HAP-1 (cell line): ENCODE measurements around the gene NUP210L.
"Not testable (repeated sequence)": the region's sequence is repeated elsewhere in the genome, so short reads cannot be mapped to it uniquely, and the experiment has no call there.

Experiments used
- DNase-seq, 2 experiments: peaks; one replicate each; pipeline ENCODE4 v3.0.0-alpha.2; 2016 to 2020; ENCODE audit warnings: low spot score in 2 of 2
- H3K27me3 ChIP-seq: fragments of 250-450 bp; sonication (Bioruptor Pico); 2 replicates; pipeline ENCODE4 v1.5.1; 2020; ENCODE audit warnings: low read depth, mild to moderate bottlenecking, moderate library complexity
- H3K36me3 ChIP-seq: fragments of 250-450 bp; sonication (Bioruptor Pico); replicated peaks from 2 replicates; pipeline ENCODE4 v1.5.1; 2020; ENCODE audit warnings: mild to moderate bottlenecking
- H3K4me1 ChIP-seq: fragments of 250-450 bp; sonication (Bioruptor Pico); 2 replicates; pipeline ENCODE4 v1.5.1; 2020; ENCODE audit warnings: mild to moderate bottlenecking
- H3K4me3 ChIP-seq: fragments of 250-450 bp; sonication (Bioruptor Pico); 2 replicates; pipeline ENCODE4 v1.5.1; 2020; ENCODE audit warnings: mild to moderate bottlenecking, moderate library complexity
- H3K9me3 ChIP-seq: fragments of 250-450 bp; sonication (Bioruptor Pico); 2 replicates; pipeline ENCODE4 v1.5.1; 2020; ENCODE audit warnings: mild to moderate bottlenecking, moderate library complexity
- in situ Hi-C: fragments of 300-500 bp; cut with MboI; formaldehyde crosslinking; loops from 3 replicates; pipeline ENCODE4 v1.14.3; 2020; ENCODE audit warnings: low sequenced_read_pairs, inconsistent platforms, mixed read lengths

NUP210L gene

DNA sequence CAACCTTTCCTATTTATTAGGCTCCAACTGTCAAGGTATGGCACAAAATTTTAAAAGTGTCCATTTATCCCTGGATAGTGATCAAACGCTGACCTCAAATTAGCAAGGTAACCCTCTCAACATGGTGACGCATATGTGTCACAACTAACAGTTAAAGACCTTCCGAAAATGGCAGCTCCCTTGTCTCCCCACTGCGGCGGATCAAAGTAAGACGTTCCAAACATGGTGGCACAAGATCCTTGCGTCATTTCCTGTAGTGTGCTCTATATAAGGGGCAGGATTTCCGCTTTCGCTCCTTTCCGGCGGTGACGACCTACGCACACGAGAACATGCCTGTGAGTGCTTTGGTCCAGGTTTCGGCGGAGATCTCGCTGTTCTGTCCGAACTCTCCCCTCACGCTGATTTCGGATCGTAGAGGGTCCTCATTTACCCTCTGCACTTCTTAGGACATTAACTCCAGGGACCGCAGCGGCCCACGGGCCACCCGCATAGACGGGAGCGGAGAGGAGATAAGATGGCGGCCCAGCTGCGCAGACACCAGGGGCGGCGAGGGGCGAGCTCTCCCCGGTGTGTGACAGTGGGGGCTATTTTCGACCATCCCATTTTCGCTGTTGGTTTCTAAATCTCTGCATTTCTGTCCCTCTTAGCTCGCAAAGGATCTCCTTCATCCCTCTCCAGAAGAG lies 164.3 kb downstream of the NUP210L start, which contains the start of gene RPS27:
TSS of gene RPS27 (plus strand) at position 295 of the 683 bp plus-strand sequence. CDS start at position 330, 35 bp downstream.
- H3K4me1 ChIP-seq, result peaks cover 23% of the 10 kb centered on the region
- in situ Hi-C loops, result loop anchor here (25.0 kb wide), 1 partner anchor 203 kb away; the partner anchor contains the start of gene SLC27A3
- peak; percentile 94 to 97 for DNase-seq
- H3K27me3 ChIP-seq, result no peaks in the 10 kb centered on the region
- H3K9me3 ChIP-seq, result no peaks in the 10 kb centered on the region
- peak within 1 kb of the TSS; percentile 95 for H3K4me3 ChIP-seq
- H3K36me3 ChIP-seq, result peaks cover 49% of the 10 kb centered on the region

GRCh38 chr1:153987621-153988020 lies 167.3 kb downstream of the NUP210L start:
- in situ Hi-C loops, result loop anchor here (5.0 to 25.0 kb wide), 3 partner anchors 200 to 483 kb away; partner anchors contain the start of genes NPR1 and SLC27A3
- no peak for DNase-seq
- H3K9me3 ChIP-seq, result no peaks in the 10 kb centered on the region
- no peaks in the 10 kb centered on the region for H3K27me3 ChIP-seq
- H3K4me3 ChIP-seq, result no peak overlapping the region
- H3K36me3 ChIP-seq, result peaks cover 24% of the 10 kb centered on the region
- H3K4me1 ChIP-seq, result peaks cover 28% of the 10 kb centered on the region

GRCh38 chr1:153985941-153986761 lies 168.7 kb downstream of the NUP210L start, which contains the start of gene RAB13:
RAB13 (minus strand) TSS chr1:153986339; CDS start chr1:153986236, 103 bp downstream.
- peaks cover 11% of the 10 kb centered on the region for H3K36me3 ChIP-seq
- peaks cover 20% of the 10 kb centered on the region for H3K4me1 ChIP-seq
- peak within 1 kb of the TSS; percentile 64 for H3K4me3 ChIP-seq
- H3K9me3 ChIP-seq, result no peaks in the 10 kb centered on the region
- peak; percentile 89 to 90 for DNase-seq
- in situ Hi-C loops, result loop anchor here (5.0 to 25.0 kb wide), 3 partner anchors 199 to 481 kb away; partner anchors contain the start of genes NPR1 and SLC27A3
- H3K27me3 ChIP-seq, result no peaks in the 10 kb centered on the region

GRCh38 chr1:153985341-153985912 lies 169.4 kb downstream of the NUP210L start:
- Histone ChIP-seq H3K36me3 (peaks cover 8% of the 10 kb centered on the region), H3K27me3 (no peaks in the 10 kb centered on the region), H3K9me3 (no peaks in the 10 kb centered on the region), H3K4me1 (peaks cover 20% of the 10 kb centered on the region), H3K4me3 (peak overlapping the region; percentile 64)
- no peak for DNase-seq
- in situ Hi-C loops, result loop anchor here (5.0 to 25.0 kb wide), 3 partner anchors 198 to 481 kb away; partner anchors contain the start of genes NPR1 and SLC27A3

GRCh38 chr1:153984123-153984894 lies 170.6 kb downstream of the NUP210L start:
- H3K4me3 ChIP-seq, result no peak overlapping the region
- H3K36me3 ChIP-seq, result peaks cover 8% of the 10 kb centered on the region
- H3K27me3 ChIP-seq, result no peaks in the 10 kb centered on the region
- DNase-seq, result no peak
- in situ Hi-C loops, result loop anchor here (10.0 to 25.0 kb wide), 2 partner anchors 197 to 480 kb away; partner anchors contain the start of gene SLC27A3
- H3K4me1 ChIP-seq, result peaks cover 14% of the 10 kb centered on the region
- H3K9me3 ChIP-seq, result no peaks in the 10 kb centered on the region

GRCh38 chr1:153981735-153982134 lies 173.1 kb downstream of the NUP210L start:
- DNase-seq, H3K9me3 ChIP-seq, H3K4me3 ChIP-seq, H3K27me3 ChIP-seq: not testable (repeated sequence)
- Histone ChIP-seq H3K36me3 (peaks cover 13% of the 10 kb centered on the region), H3K4me1 (peaks cover 18% of the 10 kb centered on the region; the same call in 1 of the 2 replicates)
- in situ Hi-C loops, result loop anchor here (10.0 to 25.0 kb wide), 2 partner anchors 194 to 477 kb away; partner anchors contain the start of gene SLC27A3

GRCh38 chr1:153979091-153979490 lies 175.8 kb downstream of the NUP210L start:
- not testable (repeated sequence) for DNase-seq, H3K4me3 ChIP-seq
- in situ Hi-C loops, result loop anchor here (25.0 kb wide), 1 partner anchor 192 kb away; the partner anchor contains the start of gene SLC27A3

DNA sequence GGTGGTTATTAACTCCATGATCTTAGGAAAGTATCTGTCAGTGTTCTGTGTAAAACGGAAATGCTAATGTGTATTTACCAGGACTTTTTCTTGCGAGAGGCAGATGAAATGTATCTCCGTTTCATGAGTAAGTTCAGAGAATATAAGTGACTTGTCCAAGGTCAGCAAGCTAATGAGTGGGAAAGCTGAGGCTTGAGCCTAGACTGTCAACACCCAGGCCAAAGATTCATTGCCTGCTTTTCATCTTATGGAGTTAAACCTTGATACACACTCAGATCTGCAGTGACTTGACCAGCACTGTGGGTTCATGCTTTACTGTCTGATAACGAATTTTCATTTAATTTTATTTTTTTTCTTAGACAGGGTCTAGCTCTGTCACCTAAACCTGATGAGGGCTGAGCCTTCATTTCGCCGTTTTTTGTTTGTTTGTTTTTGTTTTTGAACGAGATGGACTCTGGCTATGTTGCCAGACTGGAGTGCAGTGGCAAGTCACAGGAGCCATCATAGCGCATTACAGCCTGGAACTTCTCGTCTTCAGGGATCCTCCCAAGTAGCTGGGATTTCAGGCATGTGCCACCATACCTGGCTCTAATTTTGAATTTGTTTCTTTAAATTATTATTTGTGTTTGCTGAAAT lies 176.5 kb downstream of the NUP210L start:
- no peak for DNase-seq
- peaks cover 10% of the 10 kb centered on the region for H3K4me1 ChIP-seq
- H3K36me3 ChIP-seq, result peaks cover 38% of the 10 kb centered on the region
- in situ Hi-C loops, result loop anchor here (25.0 kb wide), 1 partner anchor 191 kb away; the partner anchor contains the start of gene SLC27A3
- H3K27me3 ChIP-seq, result no peaks in the 10 kb centered on the region
- H3K4me3 ChIP-seq, result peak overlapping the region; percentile 77
- no peaks in the 10 kb centered on the region for H3K9me3 ChIP-seq

More at GRCh38 chr1:153979091-153979490, 175.8 kb downstream of the NUP210L start:
- H3K9me3 ChIP-seq, H3K27me3 ChIP-seq: not testable (repeated sequence)
- H3K36me3 ChIP-seq, result peaks cover 31% of the 10 kb centered on the region
- peaks cover 10% of the 10 kb centered on the region for H3K4me1 ChIP-seq

DNA sequence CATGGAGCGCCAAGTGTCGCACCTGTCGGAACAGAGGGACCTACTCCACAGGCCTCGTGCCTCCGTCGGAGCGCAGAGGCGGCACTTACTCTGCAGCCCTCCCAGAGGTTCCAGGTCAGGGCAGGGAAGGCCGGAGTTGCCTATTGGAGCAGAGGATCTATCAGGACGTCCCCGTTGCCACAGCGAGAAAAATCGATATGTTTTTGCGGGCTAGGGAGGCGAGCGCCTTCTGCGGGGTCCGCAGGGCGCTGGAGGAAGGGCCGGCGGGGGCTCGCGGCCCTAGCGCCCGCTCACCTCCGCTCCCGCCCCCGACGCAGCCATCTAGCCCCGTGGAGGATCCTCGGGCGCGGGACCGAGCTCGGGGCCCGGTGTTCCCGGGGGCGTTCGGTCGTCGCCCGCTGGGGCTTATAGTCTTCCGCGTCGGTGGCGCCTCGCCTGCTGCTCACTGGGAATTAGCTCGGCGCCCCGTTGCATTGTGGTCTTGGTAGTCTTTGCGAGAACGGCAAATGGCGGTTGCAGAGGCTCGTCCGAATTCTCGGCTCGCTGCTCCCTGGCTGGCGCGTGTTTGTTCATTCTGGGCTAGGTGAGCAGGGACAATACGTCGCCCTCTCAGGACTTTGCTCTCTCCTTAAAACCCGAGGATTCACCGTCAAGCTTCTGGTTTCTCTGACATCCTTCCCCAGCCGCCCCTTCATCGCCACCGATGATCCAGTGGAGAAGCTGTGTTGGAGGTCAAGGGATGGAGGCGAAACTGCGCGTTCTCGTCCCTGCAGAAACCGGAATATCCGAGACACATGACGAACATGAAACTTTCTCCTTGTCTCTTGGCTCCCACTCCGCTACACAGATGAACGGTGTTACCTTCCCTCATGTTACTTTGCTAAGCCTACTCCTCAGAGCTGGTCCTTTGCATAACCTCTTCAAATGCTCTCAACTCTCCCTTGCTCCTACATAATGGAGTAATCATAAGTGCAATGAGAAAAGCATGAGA lies 177.3 kb downstream of the NUP210L start, which contains the start of gene JTB:
TSS of gene JTB (minus strand) at position 425 of the 991 bp plus-strand sequence. CDS start at position 3, 422 bp downstream.
- Histone ChIP-seq H3K4me1 (peaks cover 10% of the 10 kb centered on the region), H3K36me3 (peaks cover 43% of the 10 kb centered on the region), H3K4me3 (peak within 1 kb of the TSS; percentile 77), H3K9me3 (no peaks in the 10 kb centered on the region), H3K27me3 (no peaks in the 10 kb centered on the region)
- in situ Hi-C loops, result loop anchor here (25.0 kb wide), 1 partner anchor 190 kb away; the partner anchor contains the start of gene SLC27A3
- peak; percentile 77 to 90 for DNase-seq

GRCh38 chr1:153976819-153977249 lies 178.0 kb downstream of the NUP210L start:
- Histone ChIP-seq H3K36me3 (peaks cover 43% of the 10 kb centered on the region), H3K9me3 (no peaks in the 10 kb centered on the region), H3K27me3 (no peaks in the 10 kb centered on the region), H3K4me3 (peak overlapping the region; percentile 77), H3K4me1 (peaks cover 10% of the 10 kb centered on the region)
- in situ Hi-C loops, result loop anchor here (25.0 kb wide), 1 partner anchor 190 kb away; the partner anchor contains the start of gene SLC27A3
- DNase-seq, result no peak

GRCh38 chr1:153973525-153973924 lies 181.3 kb downstream of the NUP210L start:
- in situ Hi-C loops, result no loop called here

More at GRCh38 chr1:153973525-153973924, 181.3 kb downstream of the NUP210L start:
- H3K27me3 ChIP-seq, result no peaks in the 10 kb centered on the region
- H3K4me1 ChIP-seq, result peaks cover 6% of the 10 kb centered on the region
- no peaks in the 10 kb centered on the region for H3K9me3 ChIP-seq
- no peak for DNase-seq
- H3K4me3 ChIP-seq, result no peak overlapping the region
- H3K36me3 ChIP-seq, result peaks cover 34% of the 10 kb centered on the region
